Measurements from ENCODE around the gene CLIP4.

Gene CLIP4

GRCh38 chr2:29072251-29072650 is 43.0 kb upstream of the CLIP4 start:
- no peak for DNase-seq (ENCODE audit: low read depth)
- no peak for TF ChIP-seq CTCF (IDR thresholded peaks at IDR 0.05; ENCODE audit: low read length, missing control alignments)
- H3K4me3 ChIP-seq (replicated peaks; ENCODE audit: low read depth, low read length): no peak overlapping the region

GRCh38 chr2:29072971-29073725 is 42.1 kb upstream of the CLIP4 start:
- no peak for TF ChIP-seq CTCF (IDR thresholded peaks at IDR 0.05; ENCODE audit: low read length, missing control alignments)
- no peak overlapping the region for H3K4me3 ChIP-seq (replicated peaks; ENCODE audit: low read depth, low read length)
- no peak for DNase-seq (ENCODE audit: low read depth)

DNA sequence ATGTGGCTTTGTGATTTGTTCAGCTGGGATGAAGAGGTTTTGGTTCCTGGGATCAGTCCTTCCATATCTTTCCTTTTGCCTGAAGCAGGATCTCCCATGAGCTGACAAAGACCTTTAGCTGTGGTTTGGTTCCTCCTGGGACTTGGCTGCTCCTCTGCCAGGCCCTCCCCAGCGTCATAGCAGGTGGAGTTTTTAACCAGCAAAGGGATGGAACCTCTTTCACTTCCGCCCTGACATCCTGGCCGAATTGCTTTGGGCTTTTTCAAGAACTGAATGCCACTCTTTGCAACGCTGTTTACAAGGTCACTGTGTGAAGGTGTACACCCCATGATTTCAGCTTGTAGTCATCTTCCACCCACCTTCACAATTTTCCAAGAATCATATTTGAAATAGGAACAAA is 41.3 kb upstream of the CLIP4 start:
- no peak overlapping the region for H3K4me3 ChIP-seq (replicated peaks; ENCODE audit: low read depth, low read length)
- TF ChIP-seq CTCF (IDR thresholded peaks at IDR 0.05; ENCODE audit: low read length, missing control alignments): no peak
- no peak for DNase-seq (ENCODE audit: low read depth)

- TF ChIP-seq CTCF (IDR thresholded peaks at IDR 0.05; ENCODE audit: low read length, missing control alignments): no peak
- DNase-seq (ENCODE audit: low read depth): no peak
- no peak within 1 kb of the TSS for H3K4me3 ChIP-seq (replicated peaks; ENCODE audit: low read depth, low read length)
These were observed 40.8 kb upstream of the CLIP4 start, which contains the start of gene PCARE for GRCh38 chr2:29074411-29074810. Gene PCARE, minus strand, starts transcription at chr2:29074523. Its CDS starts 262 bp downstream, at chr2:29074261.

DNA sequence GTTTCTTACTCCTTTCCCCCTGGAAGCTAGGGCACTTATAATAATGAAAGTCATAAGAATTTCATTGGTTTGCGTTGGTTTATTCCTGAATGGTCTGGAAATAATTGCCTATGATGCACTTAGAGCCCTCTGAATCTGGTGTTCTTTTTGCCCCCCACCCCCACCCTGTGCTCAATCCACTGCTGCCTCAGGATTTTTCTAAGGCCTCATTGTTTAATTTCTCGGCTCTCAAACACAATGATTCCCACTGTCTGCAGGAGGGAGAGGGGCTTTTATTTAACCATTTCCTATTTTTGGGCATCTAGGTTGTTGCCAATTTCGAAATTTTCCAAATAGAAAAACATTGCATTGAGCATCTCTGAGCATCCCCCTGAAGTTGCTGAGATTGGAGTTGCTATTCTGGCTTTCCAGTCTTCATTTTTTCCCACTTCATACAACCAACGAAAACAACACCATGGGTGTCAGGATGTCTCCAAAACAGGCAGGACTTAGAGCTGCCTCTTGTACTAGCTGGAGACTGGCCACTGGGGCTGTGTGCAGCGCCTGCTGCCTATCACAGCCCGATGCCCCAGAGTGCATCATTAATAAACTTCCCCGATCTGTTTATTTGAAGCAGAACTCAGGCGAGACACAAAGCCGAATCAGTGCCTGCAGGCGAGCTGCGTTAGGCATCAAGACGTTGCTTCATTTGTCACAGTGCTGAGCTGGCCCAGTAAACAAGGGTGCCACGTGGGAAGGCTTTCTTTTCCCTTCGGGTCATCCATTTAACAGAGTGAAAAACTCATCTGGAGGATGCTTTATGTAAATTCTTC is 39.1 kb upstream of the CLIP4 start:
- peak; percentile 4 for DNase-seq (ENCODE audit: low read depth)
- no peak for TF ChIP-seq CTCF (IDR thresholded peaks at IDR 0.05; ENCODE audit: low read length, missing control alignments)
- H3K4me3 ChIP-seq (replicated peaks; ENCODE audit: low read depth, low read length): no peak overlapping the region

DNA sequence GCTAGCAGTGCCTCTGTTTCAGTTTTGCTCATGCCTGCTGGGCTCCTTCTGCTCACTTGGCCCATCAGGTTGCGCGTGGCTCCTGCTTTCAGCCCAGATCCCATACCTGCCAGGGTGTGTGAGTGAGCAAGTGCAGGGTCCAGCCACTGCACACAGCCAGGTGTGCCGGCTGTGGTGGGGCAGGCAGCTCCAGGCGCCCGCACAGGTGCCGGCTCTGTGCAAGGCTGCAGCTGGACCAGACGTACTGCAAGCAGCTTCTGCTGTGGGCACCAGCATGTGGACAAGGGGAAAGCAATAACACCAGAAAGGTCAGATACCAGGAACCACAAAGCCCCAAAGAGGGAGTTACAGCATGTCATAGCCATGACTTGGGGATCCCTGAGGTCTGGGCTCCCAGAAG is 35.3 kb upstream of the CLIP4 start:
- DNase-seq (ENCODE audit: low read depth): no peak
- H3K4me3 ChIP-seq (replicated peaks; ENCODE audit: low read depth, low read length): no peak overlapping the region
- no peak for TF ChIP-seq CTCF (IDR thresholded peaks at IDR 0.05; ENCODE audit: low read length, missing control alignments)

All from fibroblast of pulmonary artery (primary cell).